AML-193 (cell line): ENCODE measurements around the gene CPEB4.

ENCODE experiments used
- DNase-seq, 2 experiments: peaks; one replicate each; lab custom pipeline; 2025; lab: John Stamatoyannopoulos, UW

CPEB4 gene

GRCh38 chr5:173887610-173888472 lies at the start of gene CPEB4:
Gene CPEB4 (plus strand): TSS chr5:173888349. CDS start chr5:173889734, 1,385 bp downstream.
- DNase-seq, result peak; percentile 95 to 97

- no peak for DNase-seq
Measured at GRCh38 chr5:173839117-173839713, 48.9 kb upstream of the CPEB4 start.

- no peak for DNase-seq
Measured at GRCh38 chr5:173840111-173840983, 47.8 kb upstream of the CPEB4 start.

DNA sequence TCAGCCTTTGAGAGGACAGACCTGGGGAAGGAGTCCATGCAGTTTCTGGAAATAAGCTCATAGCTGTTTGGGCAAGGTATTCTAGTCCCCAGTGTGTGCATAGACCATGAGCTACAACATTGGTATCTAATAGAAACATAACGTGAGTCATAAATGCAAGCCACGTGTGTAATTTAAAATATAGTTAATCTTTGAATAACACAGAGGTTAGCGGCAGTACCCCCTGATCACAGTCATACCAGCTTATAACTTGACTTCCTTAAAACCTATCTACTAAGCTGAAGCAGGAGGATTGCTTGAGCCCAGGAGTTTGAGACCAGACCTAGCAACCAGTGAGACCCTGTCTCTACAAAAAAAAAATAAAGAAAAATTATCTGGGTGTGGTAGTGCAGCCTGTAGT lies 46.4 kb upstream of the CPEB4 start:
- no peak for DNase-seq

GRCh38 chr5:173843794-173844193 lies 44.4 kb upstream of the CPEB4 start:
- no peak for DNase-seq

GRCh38 chr5:173845321-173845720 lies 42.8 kb upstream of the CPEB4 start:
- DNase-seq, result no peak

- DNase-seq, result no peak
Measured at GRCh38 chr5:173846929-173847501, 41.1 kb upstream of the CPEB4 start.

- no peak for DNase-seq
Measured at GRCh38 chr5:173848986-173849596, 39.1 kb upstream of the CPEB4 start.

DNA sequence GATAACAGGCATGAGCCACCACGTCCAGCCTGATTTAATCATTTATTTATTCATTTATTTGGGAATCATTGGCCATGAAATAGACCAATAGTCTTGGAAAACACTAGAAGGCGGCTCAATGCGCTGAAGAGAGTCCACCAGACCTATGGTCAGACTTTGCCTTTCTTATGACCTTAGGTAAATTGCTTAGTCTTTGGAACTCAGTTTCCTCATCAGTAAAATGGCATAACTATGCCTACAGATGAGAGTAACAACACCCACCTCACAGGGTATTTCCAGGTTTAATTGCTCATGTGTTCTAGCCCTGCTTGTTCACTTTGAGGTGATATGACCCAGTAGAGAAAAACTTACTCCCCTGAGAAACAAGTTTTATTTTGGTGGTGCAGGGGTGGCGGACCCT lies 38.2 kb upstream of the CPEB4 start:
- DNase-seq, result no peak

DNA sequence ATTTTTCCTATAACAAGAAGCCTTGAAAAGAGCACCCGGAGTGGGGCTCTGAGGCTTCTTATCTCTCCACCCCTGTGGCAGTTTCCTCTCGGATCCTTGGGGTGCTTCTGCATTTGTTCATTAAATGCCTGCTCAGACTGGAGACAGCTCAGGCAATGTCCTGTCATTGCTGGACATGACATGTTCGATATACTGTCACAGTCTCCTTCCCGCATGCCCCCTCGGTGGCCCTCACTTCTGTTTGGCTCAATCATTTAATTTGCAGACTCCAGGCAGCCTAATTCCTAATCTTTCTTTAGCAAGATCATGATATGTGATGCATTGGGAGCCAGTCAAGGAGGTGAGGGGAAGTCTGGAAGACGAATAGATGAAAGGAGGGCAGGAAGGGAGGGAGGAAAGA lies 37.5 kb upstream of the CPEB4 start:
- DNase-seq, result no peak

GRCh38 chr5:173851595-173852243 lies 36.4 kb upstream of the CPEB4 start:
- DNase-seq, result no peak

DNA sequence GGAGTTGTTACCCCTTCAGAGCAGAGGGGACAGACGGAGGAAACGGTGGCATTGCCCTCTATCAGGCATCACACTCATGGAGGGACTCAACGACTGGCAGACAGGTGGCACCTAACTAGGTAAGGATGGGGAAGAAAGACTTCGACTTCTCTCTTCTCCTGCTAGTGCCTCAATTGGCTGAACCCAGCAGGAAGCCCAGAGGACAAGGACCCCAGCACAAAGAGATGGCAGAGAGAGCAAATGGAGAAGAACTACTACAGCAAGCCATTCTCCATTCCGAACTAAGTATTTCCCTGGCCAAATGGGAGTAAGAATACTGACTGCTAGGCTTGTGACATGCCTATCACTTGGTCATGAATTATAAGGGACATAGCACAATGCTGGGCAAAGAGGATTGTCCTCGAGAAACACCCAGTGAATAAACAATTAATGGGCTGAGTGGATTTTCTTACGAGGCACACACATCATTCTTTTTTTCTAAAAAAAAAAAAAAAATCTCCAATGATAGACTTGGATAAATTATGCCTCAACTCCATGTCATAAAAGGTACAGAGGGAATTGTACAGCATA lies 35.3 kb upstream of the CPEB4 start:
- DNase-seq, result no peak

DNA sequence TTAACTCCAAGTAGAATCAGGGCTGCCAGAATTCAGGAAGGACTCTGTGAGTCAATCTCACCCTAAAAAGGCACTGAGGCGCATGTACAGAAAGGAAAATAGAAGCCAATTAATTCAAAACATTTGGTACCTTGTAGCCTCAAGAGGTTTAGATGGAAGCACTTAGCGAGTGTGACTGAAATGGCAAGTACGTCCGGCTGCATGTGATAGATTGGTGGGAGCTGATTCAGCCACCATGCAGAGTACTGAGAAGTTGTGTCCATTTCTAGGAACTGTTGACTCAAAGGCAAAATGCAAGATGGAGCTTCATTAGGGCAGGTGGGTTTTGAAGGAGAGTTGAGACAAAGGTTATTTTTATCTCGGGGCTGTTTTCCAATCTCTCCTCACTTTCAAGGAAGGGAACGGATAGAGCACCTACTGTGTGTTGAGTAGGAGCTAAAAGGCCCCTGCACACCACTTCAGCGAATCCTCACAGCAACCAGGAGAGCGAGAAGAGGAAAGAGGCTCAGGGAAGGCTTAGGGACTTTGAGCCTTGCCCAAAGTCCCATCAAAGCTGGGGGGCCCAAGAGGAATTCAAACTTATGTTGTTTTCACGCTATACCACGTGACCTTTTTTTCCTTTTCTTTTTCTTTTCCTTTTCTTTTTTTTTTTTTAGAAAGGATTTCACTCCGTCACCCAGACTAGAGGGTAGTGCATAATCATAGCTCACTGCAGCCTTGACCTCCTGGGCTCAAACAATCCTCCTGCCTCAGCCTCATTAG lies 34.6 kb upstream of the CPEB4 start:
- no peak for DNase-seq

- no peak for DNase-seq
Measured at GRCh38 chr5:173855162-173855994, 32.8 kb upstream of the CPEB4 start.

DNA sequence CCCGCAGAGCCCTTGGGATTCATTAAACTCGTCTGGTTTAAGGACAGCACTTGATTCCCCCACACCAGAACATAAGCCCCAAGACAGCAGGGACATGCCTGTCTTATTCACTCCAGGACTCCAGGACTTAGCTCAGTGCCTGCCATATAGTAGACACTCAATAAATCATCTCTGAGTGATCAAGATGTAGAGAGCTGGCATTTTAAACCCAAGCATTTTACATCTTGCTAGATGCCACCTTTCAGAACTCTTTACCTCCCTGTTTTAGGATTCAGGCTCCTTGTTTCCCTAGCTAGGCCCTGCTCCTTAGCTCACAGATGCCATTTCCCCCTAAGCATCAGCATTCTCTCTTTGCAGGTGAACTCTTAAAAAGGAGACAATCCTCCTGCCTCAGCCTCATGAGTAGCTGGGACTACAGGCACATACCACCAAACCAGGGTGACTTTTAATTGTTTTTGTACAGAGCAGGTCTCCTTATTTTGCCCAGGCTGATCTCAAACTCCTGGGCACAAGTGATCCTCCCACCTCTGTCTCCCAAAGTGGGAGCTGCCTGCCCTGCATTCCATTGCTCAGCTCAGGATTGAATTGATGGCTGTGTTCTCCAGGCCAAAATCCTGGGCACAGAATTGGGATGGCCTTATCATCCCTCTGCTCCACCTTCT lies 32.0 kb upstream of the CPEB4 start:
- no peak for DNase-seq

GRCh38 chr5:173857234-173857633 lies 30.9 kb upstream of the CPEB4 start:
- no peak for DNase-seq

GRCh38 chr5:173858021-173858669 lies 30.0 kb upstream of the CPEB4 start:
- DNase-seq, result no peak
